DMS53 treated with DMSO at 0.1 percent for 48 hours (cell line): Measurements from ENCODE around the gene RGN.
"Not testable (repeated sequence)": the region's sequence is repeated elsewhere in the genome, so short reads cannot be mapped to it uniquely, and the experiment has no call there.

Source experiments
- DNase-seq: peaks from one replicate; lab custom pipeline; 2025; ENCODE audit not compliant: unreplicated experiment; lab: John Stamatoyannopoulos, UW

The RGN gene

DNA sequence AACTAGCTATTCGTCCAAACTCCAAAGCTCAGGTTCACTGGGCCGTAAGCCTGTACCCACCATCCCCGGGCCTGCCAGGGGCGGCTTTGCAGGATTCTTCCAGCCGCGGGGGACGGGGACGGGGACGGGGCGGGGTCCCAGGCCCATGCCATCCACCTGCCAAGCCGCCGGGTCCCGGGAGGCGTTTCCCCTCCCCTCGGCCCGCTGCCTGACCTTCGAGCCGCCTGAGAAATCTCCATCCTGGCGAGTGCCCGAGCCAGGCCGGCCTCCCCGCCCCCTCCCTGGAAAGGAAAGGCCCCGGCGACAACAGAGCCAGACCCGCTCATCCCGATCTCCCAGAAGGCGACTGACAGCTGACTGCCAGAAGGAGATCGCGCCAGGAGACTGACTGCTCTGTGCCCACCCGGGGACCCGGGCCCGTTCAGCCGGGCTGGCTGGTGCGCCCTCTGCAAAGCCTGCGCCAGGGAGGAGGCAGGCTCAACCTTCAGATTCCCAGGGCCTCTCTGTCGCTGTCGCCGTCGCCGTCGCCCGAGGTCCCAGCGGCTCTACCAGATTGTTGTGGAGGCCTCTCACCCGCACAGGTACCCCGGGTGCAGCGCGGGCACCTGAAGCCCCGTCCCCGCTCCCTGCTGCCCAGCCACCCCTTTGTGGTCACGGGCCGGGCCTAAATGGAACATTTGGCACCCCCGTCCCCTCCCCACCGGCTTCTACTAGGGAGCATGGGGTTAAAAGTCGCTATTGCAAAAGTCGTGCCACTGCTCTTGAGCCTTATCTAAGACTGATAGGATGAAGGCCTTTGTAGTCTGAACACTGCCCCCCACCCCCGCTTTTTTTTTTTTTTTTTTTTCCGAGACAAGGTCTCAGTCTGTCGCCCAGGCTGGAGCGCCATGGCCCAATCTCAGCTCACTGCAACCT, at the start of gene RGN:
Gene RGN, plus strand, starts transcription at position 315 of the 915 bp plus-strand sequence. CDS start 2,702 bp downstream, outside the sequence.
- DNase-seq, result no peak

DNA sequence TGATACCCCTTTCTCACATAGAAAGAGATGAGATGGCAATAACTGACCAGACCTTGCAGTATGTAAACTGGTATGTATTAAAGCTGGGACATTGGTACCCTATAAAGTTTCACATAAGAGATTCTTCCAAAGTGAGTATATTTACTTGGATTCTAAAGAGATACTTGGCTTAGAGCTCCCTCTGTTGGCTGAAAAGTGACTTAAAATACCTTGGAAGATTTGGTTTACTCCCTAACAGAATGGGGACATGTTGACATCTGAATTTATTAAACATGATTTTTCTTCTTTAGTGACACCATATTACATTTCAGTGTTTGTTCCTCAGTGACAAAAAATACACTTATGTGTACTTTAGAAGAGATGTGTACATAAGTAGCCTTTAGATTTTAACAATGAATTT, 47.9 kb upstream of the RGN start:
- peak; percentile 24 for DNase-seq

DNA sequence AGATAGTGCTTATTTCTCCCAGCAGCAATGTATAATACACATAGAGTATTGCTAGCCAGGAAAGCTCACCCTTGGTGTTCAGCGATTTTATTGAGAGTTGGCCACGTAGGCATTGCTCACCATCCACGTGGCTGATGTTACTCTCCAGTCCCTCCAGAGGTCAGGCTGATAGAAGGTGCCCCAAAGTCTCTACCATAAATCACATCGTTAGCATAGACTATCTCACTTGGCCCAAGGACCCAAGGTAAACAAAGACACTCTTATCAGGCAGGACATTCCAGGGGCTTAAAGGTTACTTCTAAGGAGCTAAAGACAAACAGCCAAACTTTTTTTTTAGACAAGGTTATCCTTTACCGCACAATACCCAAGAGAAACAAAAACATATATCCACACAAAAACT, 30.3 kb upstream of the RGN start:
- no peak for DNase-seq

DNA sequence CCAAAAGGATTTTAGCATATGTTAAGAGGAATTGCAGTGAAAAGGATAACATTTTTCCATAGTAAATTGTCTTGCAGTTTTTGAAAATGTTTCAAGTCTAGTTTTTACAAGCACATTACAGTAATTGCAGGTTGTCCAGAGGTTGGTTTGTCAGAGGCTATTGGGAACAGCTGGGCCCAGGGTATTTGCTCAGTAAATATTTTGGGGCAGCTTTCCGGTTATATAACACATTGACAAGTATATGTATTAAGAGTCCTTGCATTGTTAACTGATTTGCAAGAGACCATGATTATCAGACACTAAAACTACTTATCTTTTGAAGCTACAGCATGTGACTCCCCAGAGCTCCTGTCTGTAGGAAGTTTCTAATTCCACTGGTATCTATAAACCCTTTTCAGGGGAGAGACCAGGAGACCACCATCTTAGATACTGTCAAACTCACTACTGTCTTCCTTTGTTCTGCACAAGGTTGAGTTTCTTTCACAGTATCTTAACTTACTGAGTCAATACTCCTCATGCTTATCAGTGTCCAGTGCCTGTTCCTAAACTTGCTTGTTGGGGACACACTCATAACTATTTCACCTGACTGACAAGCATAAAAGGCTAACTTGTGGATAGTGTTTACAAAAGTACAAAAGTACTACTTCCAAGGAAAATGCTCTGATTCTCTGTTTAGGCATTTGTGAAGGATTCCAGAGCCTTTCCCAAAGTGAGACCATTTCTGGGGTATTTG, 18.9 kb upstream of the RGN start:
- no peak for DNase-seq

DNA sequence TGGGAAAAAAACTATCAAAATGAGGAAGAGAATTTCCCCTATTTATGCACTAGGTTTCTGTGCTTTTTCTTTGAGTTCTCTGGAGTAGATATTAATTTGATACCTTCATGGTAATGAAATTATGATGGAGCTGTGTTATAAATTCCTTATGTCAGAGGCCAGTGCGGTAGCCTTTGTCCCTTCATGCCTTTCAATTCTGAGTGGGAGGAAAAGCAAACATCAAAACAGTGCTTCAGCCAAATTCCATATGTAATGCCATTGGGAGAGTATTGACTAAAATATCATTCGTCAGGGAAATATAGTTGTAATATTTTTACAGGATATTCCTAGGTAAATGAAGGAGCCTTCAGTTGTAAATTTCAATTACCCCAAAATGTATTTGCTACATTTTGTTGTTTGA, 17.5 kb upstream of the RGN start:
- no peak for DNase-seq

DNA sequence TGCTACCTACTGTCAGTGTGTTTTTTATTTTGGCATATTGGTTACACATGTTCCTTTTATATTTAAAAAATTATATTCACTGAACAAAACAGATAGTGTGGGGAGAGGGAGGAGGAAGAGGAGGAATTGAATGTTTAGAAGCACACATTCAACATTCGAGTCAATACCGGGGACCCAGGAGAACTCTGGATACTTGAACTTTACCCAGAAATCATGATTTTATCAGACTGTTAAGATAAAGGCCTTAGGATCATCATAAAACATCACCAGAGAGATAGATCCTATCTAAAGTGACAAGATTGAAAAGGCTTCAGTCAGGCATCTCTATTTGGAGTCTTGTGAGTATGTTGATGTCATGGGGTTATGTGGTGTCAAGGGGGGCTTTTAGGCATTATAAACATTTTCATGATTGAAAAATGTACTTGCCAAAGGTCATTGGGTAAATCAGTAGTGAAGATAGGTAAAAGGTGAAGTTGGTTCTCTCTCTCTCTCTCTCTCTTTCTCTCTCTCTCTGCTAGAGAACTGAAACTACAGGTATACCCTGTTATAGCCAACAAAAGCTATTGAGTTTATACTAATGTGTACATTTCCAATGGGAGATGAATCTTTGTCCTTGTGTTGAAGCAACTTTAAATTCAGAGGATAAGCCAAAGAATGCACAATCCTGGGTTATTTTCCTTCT, 16.9 kb upstream of the RGN start:
- DNase-seq, result no peak

DNA sequence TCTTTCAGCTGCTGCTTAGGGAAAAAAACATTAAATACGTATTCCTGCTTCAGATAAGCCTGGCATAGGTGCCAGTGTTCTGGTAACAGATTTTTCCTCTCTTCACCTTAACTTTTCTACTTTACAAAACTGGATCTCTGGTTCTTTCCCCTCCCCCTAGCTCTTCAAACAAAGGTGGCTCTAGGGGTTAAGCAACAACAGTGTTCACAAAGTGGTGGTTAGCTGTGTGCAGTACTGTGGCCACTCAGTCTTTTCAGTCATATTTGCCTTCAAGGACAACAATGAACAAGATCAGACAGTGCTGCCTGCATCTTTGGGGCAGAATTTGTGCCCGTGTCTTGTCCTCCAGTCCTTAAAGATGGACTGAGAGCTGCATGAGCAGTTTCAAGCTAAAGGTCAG, 15.1 kb upstream of the RGN start:
- no peak for DNase-seq

DNA sequence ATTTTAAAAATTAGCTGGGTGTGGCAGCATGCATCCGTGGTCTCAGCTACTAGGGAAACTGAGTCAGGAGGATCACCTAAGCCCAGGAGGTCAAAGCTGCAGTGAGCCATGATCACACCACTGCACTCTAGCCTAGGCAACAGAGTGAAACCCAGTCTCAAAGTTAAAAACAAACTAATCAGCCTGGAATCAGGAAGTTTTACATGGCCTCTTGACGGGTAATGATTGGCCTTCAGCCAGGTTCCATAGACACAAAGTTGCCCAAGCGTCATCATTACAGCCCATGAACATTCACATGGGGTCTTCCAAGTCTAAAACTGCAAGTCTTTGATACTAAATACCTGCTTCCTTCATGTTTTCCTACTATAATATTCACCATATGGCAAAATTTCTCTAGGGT, 10.0 kb upstream of the RGN start:
- no peak for DNase-seq

DNA sequence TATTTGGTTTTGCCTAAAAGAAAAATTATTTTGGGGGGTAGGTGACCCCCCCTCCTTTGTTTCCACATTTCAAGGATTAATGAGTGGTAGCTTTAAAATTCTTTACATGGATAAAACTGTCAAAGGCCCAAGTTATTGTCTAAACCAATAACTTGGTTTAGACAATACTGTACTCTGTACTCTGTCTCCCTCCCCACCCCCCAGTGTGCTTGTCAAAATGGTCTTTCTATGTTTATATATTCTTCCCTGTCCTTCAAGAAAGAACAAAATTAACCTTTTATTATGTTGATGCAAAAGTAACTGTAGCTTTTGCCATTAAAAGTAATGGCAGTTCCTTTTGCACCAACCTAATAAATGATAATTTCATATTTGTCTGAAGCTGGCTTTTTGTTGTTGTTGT, 9.5 kb upstream of the RGN start:
- no peak for DNase-seq

DNA sequence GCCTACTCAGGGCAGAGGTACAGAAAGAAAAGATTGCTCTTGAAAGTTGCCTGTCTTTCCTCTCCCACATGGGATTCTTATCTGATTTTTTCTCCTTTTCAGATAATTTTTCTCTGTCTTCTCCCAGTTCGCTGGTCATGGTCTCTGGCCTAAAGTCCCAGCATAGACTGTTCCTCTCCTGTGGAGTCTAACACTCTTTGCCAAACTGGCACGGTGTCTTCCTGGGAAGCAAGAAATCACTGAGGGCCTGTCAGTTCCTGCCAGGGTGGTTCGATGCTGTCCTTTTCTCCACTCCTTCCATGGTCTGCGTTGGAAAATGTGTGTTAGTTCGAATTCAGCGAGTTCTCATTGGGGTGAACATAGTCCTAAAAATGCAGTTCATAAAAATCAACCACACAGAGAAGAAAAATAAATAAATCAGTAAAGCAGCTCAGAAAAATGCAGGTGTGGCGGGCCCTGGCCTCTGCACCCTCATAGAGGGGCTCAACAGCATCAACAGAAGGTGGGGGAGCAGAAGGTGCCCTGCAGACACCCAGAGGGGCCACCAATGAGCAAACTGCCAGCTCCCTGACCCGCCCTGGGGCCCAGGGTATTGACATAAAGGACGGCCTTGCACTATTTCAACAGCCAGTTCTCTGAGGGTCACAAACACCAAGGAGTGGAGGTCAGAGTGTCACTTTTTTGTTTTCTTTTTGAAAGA, 2.1 kb downstream of the RGN start:
- no peak for DNase-seq

DNA sequence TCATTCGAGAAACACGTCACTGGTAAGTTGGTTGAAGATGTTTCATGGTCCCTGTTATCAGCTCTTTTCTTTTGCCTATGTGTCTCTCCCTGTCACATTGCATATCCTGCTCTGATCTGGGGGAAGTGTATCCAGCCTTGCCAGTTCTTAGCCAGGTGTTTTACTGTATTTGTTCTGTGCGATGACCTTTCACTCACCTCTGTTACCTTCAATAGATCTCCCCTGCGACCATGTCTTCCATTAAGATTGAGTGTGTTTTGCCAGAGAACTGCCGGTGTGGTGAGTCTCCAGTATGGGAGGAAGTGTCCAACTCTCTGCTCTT, 2.6 kb downstream of the RGN start:
- DNase-seq, result no peak

DNA sequence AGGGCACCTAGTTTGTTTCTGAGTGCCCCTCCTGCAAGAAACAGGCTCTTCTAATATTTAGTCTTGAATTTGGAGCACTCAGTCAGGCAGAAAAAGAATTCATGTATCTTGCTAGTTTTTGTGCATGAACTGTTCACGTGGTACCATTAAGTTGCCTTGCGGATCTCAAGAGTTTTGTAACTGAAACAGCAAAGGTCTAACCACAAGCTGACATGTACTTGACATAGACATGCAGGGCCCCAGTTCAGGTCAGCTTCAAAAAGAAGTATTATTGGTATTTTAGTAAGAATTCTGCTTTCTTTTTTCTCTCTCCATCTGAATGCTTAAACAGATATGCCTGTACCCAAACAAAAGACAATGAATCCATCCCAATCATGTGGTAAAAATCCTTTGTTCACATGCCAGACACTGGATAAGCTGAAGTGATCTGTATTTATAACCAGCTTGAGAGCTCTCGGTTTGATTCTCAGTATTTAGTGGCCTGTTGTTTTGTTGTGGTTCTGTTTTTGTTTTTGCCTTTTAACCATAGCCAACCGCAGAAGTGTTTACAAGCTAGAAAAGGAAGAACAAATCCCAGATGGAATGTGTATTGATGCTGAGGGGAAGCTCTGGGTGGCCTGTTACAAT, 13.0 kb downstream of the RGN start:
- no peak for DNase-seq

DNA sequence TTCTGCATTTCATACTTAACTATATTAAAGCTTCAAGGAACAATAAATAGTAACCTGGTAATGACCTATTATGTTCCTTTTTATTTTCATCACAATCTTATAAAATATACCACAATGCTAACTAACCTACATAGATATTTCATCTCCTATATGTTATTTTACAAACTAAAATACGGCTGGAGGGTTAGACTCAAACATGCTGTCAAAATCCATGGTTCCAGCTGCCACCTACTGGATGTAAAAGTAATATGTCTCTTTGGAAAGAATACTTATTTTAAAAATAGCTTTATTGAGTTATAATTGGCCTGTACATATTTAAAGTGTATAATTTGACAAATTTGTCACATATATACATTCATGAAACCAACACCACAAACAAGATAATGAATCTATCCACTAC, 15.0 kb downstream of the RGN start:
- peak; percentile 22 for DNase-seq

DNA sequence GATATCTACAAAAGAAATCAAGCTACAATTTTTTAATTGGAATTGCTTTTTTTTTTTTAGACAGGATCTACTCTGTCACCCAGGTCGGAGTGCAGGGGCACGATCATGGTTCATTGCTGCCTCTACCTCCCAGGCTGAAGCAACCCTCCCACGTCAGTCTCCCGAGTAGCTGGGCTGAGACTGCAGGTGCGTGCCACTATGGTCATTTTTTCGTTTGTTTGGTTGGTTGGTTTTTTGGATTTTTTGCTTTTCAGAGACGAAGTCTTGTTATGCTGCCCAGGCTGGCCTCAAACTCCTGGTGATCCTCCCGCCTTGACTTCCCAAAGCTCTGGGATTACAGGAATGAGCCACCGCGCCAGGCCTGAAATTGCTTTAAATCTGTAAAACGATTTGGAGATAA, 15.6 kb downstream of the RGN start:
- no peak for DNase-seq

DNA sequence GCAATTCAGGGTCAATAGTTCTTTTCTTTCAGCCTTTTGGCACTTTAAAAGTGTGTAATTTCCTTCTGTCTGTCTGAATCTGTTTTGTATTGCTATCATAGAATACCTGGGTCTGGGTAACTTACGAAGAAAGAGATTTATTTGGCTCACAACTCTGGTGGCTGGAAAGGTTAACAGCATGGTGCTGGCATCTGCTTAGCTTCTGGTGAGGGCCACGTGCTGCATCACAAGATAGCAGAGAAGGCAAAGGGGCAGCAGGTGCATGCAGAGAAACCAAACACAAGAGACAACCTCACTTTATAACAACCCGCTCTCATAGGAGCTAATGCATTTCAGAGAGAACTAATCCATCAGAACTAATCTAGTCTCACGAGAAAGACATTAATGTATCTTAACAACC, 18.8 kb downstream of the RGN start:
- no peak for DNase-seq

DNA sequence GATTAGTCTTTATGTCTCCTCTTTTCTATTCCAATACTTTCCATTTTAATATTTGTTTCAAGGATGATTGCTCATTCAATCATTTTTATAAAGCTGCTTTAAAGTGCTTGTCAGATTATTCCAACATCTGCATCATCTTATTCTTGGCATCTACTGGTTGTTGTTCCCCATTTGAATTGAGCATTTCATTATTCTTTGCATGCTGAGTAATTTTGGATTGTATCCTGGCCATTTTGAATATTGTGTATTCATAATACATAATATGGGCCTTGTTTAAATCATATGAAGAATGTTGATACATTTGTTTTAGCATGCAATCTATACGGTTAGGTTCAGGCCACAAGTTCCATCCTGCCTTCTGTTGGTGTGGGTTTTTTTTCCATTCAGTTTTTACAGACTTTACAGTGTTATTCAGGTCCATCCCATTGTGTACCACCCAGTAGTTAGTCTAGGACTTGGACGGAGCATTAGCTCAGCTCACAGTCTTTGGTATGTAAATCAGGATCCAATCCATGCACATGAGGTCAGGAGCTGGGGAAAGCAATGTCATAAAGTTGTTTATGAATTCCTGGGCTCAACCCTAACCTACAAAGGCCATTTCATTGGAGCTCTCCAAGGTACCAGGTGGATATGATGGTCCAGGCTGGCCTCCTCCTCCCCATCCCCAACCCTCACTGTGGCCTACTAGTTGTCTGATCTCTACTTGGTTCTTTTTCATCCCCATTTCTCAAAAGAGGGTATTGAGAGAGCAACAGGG, 20.3 kb downstream of the RGN start:
- no peak for DNase-seq

DNA sequence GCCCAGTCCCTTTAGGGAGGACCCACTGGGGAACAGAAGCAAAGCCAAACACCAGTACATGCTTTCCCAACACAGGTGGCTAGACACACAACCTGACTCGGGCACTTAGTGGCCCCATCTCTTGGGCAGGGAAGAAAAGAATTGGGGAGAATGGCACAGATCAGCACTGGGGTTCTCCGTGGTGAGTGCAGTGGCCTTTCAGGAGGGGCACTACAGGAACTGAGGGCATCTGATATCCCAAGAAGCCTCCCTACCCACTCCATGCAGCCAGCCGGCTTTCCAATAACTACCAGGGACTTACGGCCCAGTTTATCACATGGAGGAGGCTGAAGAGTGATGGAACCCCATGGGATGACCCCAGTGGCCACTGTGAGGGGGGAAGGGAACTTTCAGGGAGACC, 23.0 kb downstream of the RGN start:
- DNase-seq, result no peak

DNA sequence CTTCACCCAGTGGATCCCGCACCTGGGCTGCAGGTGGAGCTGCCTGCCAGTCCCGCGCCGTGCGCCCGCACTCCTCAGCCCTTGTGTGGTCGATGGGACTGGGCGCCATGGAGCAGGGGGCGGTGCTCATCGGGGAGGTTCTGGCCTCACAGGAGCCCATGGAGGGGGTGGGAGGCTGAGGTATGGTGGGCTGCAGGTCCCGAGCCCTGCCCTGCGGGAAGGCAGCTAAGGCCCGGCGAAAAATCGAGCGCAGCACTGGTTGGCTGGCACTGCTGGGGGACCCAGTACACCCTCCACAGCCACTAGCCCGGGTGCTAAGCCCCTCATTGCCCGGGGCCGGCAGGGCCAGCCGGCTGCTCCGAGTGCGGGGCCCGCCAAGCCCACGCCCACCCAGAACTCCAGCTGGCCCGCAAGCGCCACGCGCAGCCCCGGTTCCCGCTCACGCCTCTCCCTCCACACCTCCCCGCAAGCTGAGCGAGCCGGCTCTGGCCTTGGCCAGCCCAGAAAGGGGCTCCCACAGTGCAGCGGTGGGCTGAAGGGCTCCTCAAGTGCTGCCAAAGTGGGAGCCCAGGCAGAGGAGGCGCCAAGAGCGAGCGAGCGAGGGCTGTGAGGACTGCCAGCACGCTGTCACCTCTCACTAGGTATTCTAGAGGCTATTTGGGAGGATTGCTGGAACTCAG, 32.8 kb downstream of the RGN start:
- not testable (repeated sequence) for DNase-seq

DNA sequence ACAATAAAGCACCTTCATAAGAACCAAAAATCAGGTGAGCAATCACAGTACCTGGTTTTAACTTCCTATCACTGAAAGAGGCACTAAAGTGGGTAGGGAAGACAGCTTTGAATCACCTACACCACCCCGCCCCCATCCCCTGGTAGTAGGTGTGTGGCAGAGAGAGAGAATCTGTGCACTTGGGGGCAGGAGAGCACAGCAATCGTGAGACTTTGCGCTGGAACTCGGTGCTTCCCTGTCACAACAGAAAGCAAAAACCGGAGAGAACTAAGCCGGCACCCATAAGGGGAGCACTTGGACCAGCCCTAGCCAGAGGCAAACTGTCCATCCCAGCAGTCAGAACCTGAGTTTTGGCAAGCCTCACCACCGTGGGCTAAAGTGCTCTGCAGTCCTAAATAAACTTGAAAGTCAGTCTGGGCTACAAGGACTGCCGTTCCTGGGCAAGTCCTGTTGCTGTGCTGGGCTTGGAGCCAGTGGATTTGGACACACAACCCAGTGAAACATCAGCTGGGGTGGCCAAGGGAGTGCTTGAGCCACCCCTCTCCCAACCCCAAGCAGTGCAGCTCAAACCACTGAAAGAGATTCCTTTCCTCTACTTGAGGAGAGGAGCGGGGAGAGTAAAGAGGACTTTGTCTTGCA, 34.2 kb downstream of the RGN start:
- DNase-seq, result no peak
